A673 (cell line): Measurements from ENCODE around the gene ARFGEF2.

ENCODE experiments used
- EZH2 ChIP-seq: fragments of 200-600 bp; sonication (generic); IDR thresholded peaks from 2 replicates; pipeline ENCODE4 v1.6.1; 2017; ENCODE audit warnings: borderline replicate concordance, low read depth, mild to moderate bottlenecking, mixed read lengths, antibody characterized with exemption, low read length; ENCODE audit not compliant: poor library complexity, severe bottlenecking
- TF ChIP-seq, protein P1 (sequence below): fragments of 300-800, 200-600 bp; sonication (generic); conservative IDR thresholded peaks from 2 replicates; pipeline ENCODE4 v1.5.1; 2017; ENCODE audit warnings: low read depth, mild to moderate bottlenecking, antibody characterized with exemption, low read length, moderate library complexity, mixed read lengths

DNA sequence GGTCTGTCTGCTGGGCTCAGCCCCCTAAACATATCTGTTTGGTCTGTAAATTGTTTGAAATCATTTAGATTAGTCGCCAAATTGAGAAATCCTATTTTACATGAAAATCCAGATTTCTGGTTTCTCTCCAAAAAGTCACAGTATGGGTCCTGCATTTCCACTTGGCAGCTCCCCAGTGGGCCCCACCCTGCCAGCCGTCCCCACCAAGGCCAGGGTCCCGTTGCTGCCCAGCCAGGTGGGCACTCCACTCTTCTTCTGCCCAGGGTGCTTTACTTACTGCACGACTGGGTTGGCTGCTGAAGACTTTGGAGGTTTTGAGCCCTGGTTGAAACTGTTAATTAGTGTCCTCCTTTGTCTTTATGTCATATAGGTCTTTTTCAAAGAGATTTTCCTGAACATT is 50.4 kb downstream of the ARFGEF2 start:
- TF ChIP-seq, protein P1, sequence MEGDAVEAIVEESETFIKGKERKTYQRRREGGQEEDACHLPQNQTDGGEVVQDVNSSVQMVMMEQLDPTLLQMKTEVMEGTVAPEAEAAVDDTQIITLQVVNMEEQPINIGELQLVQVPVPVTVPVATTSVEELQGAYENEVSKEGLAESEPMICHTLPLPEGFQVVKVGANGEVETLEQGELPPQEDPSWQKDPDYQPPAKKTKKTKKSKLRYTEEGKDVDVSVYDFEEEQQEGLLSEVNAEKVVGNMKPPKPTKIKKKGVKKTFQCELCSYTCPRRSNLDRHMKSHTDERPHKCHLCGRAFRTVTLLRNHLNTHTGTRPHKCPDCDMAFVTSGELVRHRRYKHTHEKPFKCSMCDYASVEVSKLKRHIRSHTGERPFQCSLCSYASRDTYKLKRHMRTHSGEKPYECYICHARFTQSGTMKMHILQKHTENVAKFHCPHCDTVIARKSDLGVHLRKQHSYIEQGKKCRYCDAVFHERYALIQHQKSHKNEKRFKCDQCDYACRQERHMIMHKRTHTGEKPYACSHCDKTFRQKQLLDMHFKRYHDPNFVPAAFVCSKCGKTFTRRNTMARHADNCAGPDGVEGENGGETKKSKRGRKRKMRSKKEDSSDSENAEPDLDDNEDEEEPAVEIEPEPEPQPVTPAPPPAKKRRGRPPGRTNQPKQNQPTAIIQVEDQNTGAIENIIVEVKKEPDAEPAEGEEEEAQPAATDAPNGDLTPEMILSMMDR = no peak
- no peak for TF ChIP-seq EZH2
